Endothelial cell of umbilical vein (primary cell): Measurements from ENCODE around the gene TRABD2A. TPM values are rescaled to one million over a fixed set of nuclear protein-coding genes. Genes with fewer than 3 reads are reported as not detected.

Experiments used
- BruUV-seq: library from RNA; stranded (reverse); fragments of 400-500 nt; replicated peaks from 2 replicates; lab custom pipeline; 2021; lab: Mats Ljungman, UMichigan
- CTCF ChIA-PET: fragments of 300-600, 350-600 bp; sonication (Branson Sonifier 250); formaldehyde crosslinking; loops from one replicate; lab custom pipeline; 2021; ENCODE audit warnings: antibody characterized with exemption, inconsistent platforms; lab: Charles Lee
- POLR2A ChIA-PET: fragments of 300-600, 350-600 bp; sonication (Branson Sonifier 250); formaldehyde crosslinking; loops from one replicate; lab custom pipeline; 2021; ENCODE audit warnings: antibody characterized with exemption, inconsistent platforms; lab: Charles Lee
- DNase-seq: peaks from one replicate; pipeline ENCODE4 v3.0.0-alpha.2; 2011; ENCODE audit warnings: low read depth, low spot score
- FAIRE-seq: peaks from 2 replicates; lab custom pipeline; 2011; peaks lifted over from hg19 to GRCh38; lab: Jason Lieb, UNC
- H2AFZ ChIP-seq: 2 replicates; pipeline ENCODE4 v1.6.0; 2012; ENCODE audit warnings: low read depth, low read length, control low read depth, inconsistent platforms
- H3K27ac ChIP-seq: 2 replicates; pipeline ENCODE4 v1.5.1; 2011; ENCODE audit warnings: low read depth, mild to moderate bottlenecking, control low read depth, low read length, moderate library complexity; ENCODE audit not compliant: insufficient read depth
- H3K27me3 ChIP-seq, 2 experiments: 2 replicates each; pipeline versions ENCODE4 v1.6.0 to v1.6.1; 2011; ENCODE audit warnings: low read length in 2 of 2, mixed read lengths in 1 of 2; ENCODE audit not compliant: control insufficient read depth in 2 of 2, insufficient read depth in 2 of 2
- H3K36me3 ChIP-seq, 2 experiments: 2 replicates in 1 of 2; 3 replicates in 1 of 2; pipeline ENCODE4 v1.5.1; 2011; ENCODE audit warnings: low read length in 2 of 2, mild to moderate bottlenecking in 1 of 2, moderate library complexity in 1 of 2; ENCODE audit not compliant: control insufficient read depth in 2 of 2, insufficient read depth in 2 of 2; ENCODE audit errors: extremely low read depth in 1 of 2
- H3K4me1 ChIP-seq: 3 replicates; pipeline ENCODE4 v1.5.1; 2011; ENCODE audit warnings: mild to moderate bottlenecking, low read length; ENCODE audit not compliant: control insufficient read depth, insufficient read depth; ENCODE audit errors: extremely low read depth
- H3K4me2 ChIP-seq: 2 replicates; pipeline ENCODE4 v1.6.1; 2011; ENCODE audit warnings: low read length, control low read depth, mixed read lengths; ENCODE audit not compliant: insufficient read depth
- H3K4me3 ChIP-seq, 3 experiments: fragments of 200-600 bp in 1 of 3; sonication (generic), shearing (Covaris generic) in 1 of 3; replicated peaks in 1 of 3; 2 replicates each; pipeline ENCODE4 v1.5.1; 2011 to 2016; ENCODE audit warnings: control low read depth in 3 of 3, low read length in 3 of 3, mild to moderate bottlenecking in 2 of 3, inconsistent platforms in 1 of 3, low read depth in 1 of 3, moderate library complexity in 1 of 3; ENCODE audit not compliant: insufficient read depth in 1 of 3
- H3K79me2 ChIP-seq: 2 replicates; pipeline ENCODE4 v1.6.0; 2012; ENCODE audit warnings: low read length, inconsistent platforms; ENCODE audit not compliant: control insufficient read depth, insufficient read depth
- H3K9ac ChIP-seq: replicated peaks from 2 replicates; pipeline ENCODE3; 2011; ENCODE audit warnings: low read length, control low read depth; ENCODE audit not compliant: insufficient read depth; ENCODE audit errors: extremely low read depth
- H3K9me1 ChIP-seq: replicated peaks from 3 replicates; pipeline ENCODE4 v1.6.0; 2011; ENCODE audit warnings: mild to moderate bottlenecking, low read length; ENCODE audit not compliant: control insufficient read depth, insufficient read depth; ENCODE audit errors: extremely low read depth
- H3K9me3 ChIP-seq: replicated peaks from 2 replicates; pipeline ENCODE4 v1.5.1; 2012; ENCODE audit warnings: low read length, inconsistent platforms; ENCODE audit not compliant: control insufficient read depth, insufficient read depth
- H4K20me1 ChIP-seq: replicated peaks from 2 replicates; pipeline ENCODE3; 2011; ENCODE audit warnings: mild to moderate bottlenecking, low read length; ENCODE audit not compliant: control insufficient read depth, insufficient read depth; ENCODE audit errors: extremely low read depth
- EZH2 ChIP-seq: IDR thresholded peaks from 2 replicates; pipeline ENCODE4 v1.6.1; 2012; ENCODE audit warnings: borderline replicate concordance, low read depth, mild to moderate bottlenecking, moderate library complexity, low read length, inconsistent platforms; ENCODE audit not compliant: severe bottlenecking
- FOS ChIP-seq: IDR thresholded peaks from 2 replicates; pipeline ENCODE4 v1.6.1; 2011; ENCODE audit warnings: mild to moderate bottlenecking, low read length, moderate library complexity, borderline replicate concordance; ENCODE audit not compliant: insufficient read depth
- GATA2 ChIP-seq: IDR thresholded peaks from 2 replicates; pipeline ENCODE4 v1.7.0; 2011; ENCODE audit warnings: low read depth, mild to moderate bottlenecking, moderate library complexity, mixed read lengths, low read length; ENCODE audit not compliant: insufficient read length, insufficient read depth
- JUN ChIP-seq: IDR thresholded peaks from 2 replicates; pipeline ENCODE4 v1.6.1; 2011; ENCODE audit warnings: borderline replicate concordance, low read depth; ENCODE audit not compliant: insufficient read length, insufficient read depth
- MYC ChIP-seq: IDR thresholded peaks from one replicate; pipeline ENCODE4 v1.6.1; 2011; ENCODE audit warnings: mild to moderate bottlenecking, low read depth, low read length
- POLR2A ChIP-seq: IDR thresholded peaks from 2 replicates; pipeline ENCODE4 v1.6.1; 2012; ENCODE audit warnings: low read depth, mild to moderate bottlenecking, control low read depth, low read length
- POLR2AphosphoS5 ChIP-seq: IDR thresholded peaks from 2 replicates; pipeline ENCODE4 v1.6.1; 2012; ENCODE audit warnings: low read depth, mild to moderate bottlenecking, control low read depth, low read length, moderate library complexity; ENCODE audit not compliant: insufficient read depth
- dilution Hi-C: fragments of 300-500 bp; cut with MboI; formaldehyde crosslinking; loops from one replicate; pipeline ENCODE4 v1.15.0; 2019; ENCODE audit warnings: low sequenced_read_pairs; ENCODE audit not compliant: extremely low pct_ligation_motif_present
- intact Hi-C: fragments of 100-400 bp; cut with micrococcal nuclease; formaldehyde crosslinking; loops from one replicate; pipeline ENCODE4 v1.10.0; 2022
- polyA plus RNA-seq, 4 experiments: library from polyadenylated mRNA; depleted of rRNA in 3 of 4; stranded (reverse) in 3 of 4; unstranded in 1 of 4; fragments of >200 nt; gene quantifications; 2 replicates each; pipeline versions ENCODE4 v1.2.1 to v1.2.3, GENCODE V29; 2011 to 2012; ENCODE audit warnings: missing spikeins in 1 of 4
- total RNA-seq: library from RNA; stranded (reverse); gene quantifications from 2 replicates; pipeline ENCODE4 v1.2.3, GENCODE V29; 2021
- TF ChIP-seq, protein P1 (sequence below): IDR thresholded peaks from 2 replicates; pipeline ENCODE4 v1.6.1; 2011; ENCODE audit not compliant: insufficient read depth, insufficient read length
- TF ChIP-seq, protein P2 (sequence below), 2 donors: IDR thresholded peaks; 1 replicate in 1 of 2; 2 replicates in 1 of 2; pipeline ENCODE4 v1.5.1; 2011; ENCODE audit warnings: low read length in 2 of 2, mild to moderate bottlenecking in 2 of 2, moderate library complexity in 2 of 2, control low read depth in 1 of 2, inconsistent platforms in 1 of 2, low read depth in 1 of 2; ENCODE audit not compliant: insufficient read depth in 1 of 2; ENCODE audit errors: extremely low read depth in 1 of 2

Gene TRABD2A
- total and polyA plus RNA-seq, 2 donors (not counting 3 experiments of a cell fraction or from before 2014, with no cell fraction given): 1.0 to 1.8 TPM

DNA sequence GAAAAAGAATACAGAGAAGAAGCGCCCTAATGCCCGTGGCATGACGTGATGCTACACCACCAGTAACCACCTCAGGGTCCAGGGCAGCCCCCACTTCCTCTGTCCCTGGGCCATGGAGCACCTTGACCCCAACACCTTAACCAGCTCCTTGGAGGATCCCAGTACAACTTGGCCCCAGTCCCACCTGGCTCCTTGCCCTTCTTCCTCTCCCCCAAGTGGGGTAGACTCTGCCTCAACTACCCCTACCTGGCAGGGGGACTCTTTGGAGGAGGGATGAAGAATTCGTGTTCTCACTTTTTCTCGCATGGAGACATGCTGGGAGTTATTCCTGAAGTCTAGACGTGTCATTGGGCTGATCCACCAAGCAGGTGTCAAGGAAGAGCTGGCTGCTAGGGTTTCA is 18.9 kb downstream of the TRABD2A start:
- Histone ChIP-seq H3K4me3 (no peak overlapping the region), H3K27me3 (peaks cover 0 to 1% of the 10 kb centered on the region in 2 experiments), H3K9me3 (no peaks in the 10 kb centered on the region), H3K27ac (no peak overlapping the region), H3K36me3 (no peaks in the 10 kb centered on the region), H3K9me1 (no peaks in the 10 kb centered on the region), H3K4me2 (no peak overlapping the region), H3K4me1 (no peaks in the 10 kb centered on the region), H2AFZ (no peak overlapping the region), H3K79me2 (no peaks in the 10 kb centered on the region), H4K20me1 (no peaks in the 10 kb centered on the region), H3K9ac (no peak overlapping the region)
- ChIA-PET CTCF (interaction anchor here (0.8 to 1.5 kb wide), 2 partner anchors 20 to 92 kb away, joined by 3 to 6 read pairs; no protein-coding TSS in a partner anchor), POLR2A (no interaction called here)
- DNase-seq (no peak), FAIRE-seq (no peak)
- intact Hi-C loops (no loop called here), dilution Hi-C loops (no loop called here)
- BruUV-seq: no TSS peak
- TF ChIP-seq, protein P1, sequence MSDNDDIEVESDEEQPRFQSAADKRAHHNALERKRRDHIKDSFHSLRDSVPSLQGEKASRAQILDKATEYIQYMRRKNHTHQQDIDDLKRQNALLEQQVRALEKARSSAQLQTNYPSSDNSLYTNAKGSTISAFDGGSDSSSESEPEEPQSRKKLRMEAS: no peak

DNA sequence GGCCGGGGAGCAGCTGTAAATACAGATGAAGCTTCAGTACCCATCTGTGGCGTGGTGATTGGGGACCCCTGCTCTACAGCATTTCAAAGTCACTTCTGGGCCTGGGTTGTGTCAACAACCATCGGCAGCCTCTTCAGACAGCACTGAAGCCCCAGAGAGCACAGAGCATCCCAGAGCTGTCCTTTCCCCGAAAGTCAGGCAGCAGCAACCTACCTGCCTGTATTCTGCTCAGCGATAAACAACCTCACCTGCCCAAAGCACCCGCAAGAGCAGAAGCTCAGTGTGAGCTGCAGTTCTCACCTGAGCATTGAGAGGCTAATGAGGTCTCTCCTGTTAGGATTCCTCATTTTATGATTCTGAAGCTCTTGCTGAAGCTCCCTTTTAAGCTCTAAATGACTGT is 19.3 kb downstream of the TRABD2A start:
- DNase-seq (no peak), FAIRE-seq (no peak)
- Histone ChIP-seq H2AFZ (no peak overlapping the region), H3K4me2 (no peak overlapping the region), H4K20me1 (no peaks in the 10 kb centered on the region), H3K9me1 (no peaks in the 10 kb centered on the region), H3K9ac (no peak overlapping the region), H3K4me3 (no peak overlapping the region), H3K79me2 (no peaks in the 10 kb centered on the region), H3K27me3 (peaks cover 0 to 1% of the 10 kb centered on the region in 2 experiments), H3K36me3 (no peaks in the 10 kb centered on the region), H3K9me3 (no peaks in the 10 kb centered on the region), H3K4me1 (no peaks in the 10 kb centered on the region), H3K27ac (no peak overlapping the region)
- no TSS peak for BruUV-seq
- dilution Hi-C loops: no loop called here
- POLR2A ChIA-PET: no interaction called here
- CTCF ChIA-PET: interaction anchor here (1.5 kb wide), 1 partner anchor 21 kb away, joined by 6 read pairs; no protein-coding TSS in a partner anchor
- intact Hi-C loops: no loop called here
- TF ChIP-seq POLR2AphosphoS5 (no peak), GATA2 (no peak), POLR2A (no peak), EZH2 (no peak), MYC (no peak), FOS (no peak), JUN (no peak)
- TF ChIP-seq, protein P1: no peak
- TF ChIP-seq, protein P2, sequence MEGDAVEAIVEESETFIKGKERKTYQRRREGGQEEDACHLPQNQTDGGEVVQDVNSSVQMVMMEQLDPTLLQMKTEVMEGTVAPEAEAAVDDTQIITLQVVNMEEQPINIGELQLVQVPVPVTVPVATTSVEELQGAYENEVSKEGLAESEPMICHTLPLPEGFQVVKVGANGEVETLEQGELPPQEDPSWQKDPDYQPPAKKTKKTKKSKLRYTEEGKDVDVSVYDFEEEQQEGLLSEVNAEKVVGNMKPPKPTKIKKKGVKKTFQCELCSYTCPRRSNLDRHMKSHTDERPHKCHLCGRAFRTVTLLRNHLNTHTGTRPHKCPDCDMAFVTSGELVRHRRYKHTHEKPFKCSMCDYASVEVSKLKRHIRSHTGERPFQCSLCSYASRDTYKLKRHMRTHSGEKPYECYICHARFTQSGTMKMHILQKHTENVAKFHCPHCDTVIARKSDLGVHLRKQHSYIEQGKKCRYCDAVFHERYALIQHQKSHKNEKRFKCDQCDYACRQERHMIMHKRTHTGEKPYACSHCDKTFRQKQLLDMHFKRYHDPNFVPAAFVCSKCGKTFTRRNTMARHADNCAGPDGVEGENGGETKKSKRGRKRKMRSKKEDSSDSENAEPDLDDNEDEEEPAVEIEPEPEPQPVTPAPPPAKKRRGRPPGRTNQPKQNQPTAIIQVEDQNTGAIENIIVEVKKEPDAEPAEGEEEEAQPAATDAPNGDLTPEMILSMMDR (IDR thresholded peaks at IDR 0.05; ENCODE audit: extremely low read depth in 1 of 2, insufficient read depth in 1 of 2, low read depth in 1 of 2, low read length in 2 of 2): no peak
